Mesenteric fat pad (tissue), 1 donor: Measurements from ENCODE around the gene ABTB1. TPM values are rescaled to one million over a fixed set of nuclear protein-coding genes. Genes with fewer than 3 reads are reported as not detected.

Experiments used
- DNase-seq: peaks from one replicate; pipeline ENCODE4 v3.0.0-alpha.2; 2020; ENCODE audit warnings: low spot score
- total RNA-seq: library from RNA; stranded (reverse); fragmentation: NEBNext Ultra II Directional; extraction: Animal tissue kit (Norgen Biotek cat#: 25700); gene quantifications from one replicate; pipeline ENCODE4 v1.2.1, GENCODE V29; 2021
- donor health status: DM: yes; HTN: yes; CAD: no.

ABTB1 gene
- total RNA-seq, 1 donor from 2014 or later: 34.8 TPM

DNA sequence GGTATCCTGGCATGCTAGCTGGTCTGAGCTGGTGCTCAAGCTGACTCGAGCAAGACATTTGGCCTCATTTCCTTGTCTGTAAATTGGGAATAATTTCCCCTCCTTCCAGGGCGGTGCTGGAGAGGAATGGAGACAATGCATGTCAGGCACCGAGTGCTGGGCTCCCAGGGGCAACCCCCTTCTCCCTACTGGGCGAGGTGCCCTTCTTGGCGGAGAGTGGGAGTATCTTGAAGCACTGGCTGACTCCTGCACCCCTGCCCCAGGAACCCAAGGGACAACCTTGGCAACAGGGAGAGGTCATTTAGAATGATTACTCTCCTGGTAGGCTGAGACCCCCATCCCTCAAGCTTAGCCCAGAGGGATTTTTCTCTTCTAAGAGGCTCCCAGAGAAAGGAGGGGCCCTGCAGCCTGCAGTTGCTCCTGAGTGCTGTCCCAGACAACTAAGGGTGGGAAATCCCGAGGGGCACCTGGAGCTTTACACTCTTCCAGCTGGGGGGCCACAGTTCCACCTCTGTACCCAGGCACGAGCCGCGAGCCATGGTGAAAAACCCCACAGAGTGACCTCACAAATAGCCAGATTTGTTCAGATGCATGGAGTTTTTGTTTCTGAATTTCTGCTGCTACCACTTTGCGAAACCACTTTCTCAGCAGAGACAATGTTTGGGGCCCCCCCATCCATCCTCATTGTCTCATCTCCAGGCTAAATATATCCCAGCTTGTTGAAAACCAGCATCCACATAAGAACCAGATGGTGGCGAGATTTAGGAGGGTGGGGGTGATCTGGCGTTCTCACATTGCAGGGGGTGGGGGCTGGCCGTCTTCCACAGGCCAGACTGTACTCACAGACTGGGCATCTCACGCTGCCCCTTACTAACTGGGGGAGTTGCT lies 44.8 kb downstream of the ABTB1 start:
- DNase-seq: peak; percentile 51

DNA sequence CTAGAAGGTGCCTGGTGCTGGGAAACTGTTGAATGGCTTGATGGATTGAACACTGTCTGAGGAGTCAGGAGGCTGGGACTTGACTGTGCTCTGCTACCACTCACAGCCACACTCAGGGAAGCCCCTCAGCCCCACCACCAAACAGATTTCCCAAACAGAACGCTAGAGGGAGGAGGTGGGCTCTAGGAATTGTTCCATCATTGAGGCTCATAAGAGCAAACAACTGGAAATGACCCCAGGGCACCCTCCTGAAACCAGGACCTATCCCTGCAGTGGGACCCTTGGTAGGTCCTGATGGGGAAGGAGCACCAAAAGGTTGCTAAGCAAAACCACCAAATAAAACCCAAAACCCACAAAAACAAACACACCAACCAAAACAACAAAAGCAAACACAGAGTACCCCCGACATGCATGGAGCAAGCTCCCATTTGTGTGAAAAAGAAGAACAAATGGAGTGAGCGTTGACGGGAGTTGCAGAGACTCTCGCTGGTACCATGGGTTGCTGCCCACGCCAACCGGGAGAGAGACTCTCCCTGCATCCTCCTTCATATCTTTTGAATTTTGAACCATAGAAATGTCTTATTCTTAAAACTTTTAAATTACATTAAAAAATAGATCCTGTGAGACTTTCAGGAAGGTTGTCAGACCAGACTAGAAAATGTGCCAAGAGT lies 45.6 kb downstream of the ABTB1 start:
- DNase-seq: no peak

DNA sequence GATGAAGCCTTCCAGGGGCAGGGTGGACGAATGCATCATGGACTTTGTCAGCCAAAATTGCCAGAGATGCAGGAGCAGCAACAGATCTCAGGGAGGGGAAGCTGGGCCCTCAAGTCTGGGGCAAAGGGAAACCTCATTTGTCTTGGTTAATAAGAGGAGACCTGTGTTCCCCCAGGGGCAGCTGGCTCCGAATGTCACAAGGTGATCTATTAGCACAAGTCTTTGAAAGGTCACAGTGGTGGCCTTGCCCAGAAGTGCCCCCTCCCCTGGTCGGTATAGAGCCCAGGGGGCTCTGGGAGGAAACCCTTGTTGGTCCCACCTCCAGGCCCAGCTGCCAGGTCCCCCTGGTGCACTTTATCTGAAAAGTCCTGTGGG lies 46.2 kb downstream of the ABTB1 start:
- peak; percentile 73 for DNase-seq

DNA sequence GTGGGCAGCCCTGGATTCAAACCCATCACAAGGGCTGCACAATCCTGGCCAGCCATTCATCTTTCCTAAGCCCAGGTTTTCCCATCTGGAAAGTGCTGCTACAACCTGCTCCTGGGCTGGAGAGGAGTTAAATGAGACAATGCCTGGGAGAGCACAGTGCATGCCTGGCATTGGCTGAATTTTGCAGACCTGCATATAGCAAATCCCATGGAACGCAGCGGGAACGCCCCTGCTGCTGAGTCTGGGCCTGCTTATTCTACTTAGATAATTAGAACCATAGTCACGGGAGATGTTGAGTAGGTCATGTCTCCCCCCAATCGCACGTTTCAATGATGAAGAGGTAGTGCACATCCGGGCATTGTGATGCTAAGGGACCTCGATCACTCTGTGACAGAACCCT lies 46.6 kb downstream of the ABTB1 start:
- DNase-seq: peak; percentile 49

DNA sequence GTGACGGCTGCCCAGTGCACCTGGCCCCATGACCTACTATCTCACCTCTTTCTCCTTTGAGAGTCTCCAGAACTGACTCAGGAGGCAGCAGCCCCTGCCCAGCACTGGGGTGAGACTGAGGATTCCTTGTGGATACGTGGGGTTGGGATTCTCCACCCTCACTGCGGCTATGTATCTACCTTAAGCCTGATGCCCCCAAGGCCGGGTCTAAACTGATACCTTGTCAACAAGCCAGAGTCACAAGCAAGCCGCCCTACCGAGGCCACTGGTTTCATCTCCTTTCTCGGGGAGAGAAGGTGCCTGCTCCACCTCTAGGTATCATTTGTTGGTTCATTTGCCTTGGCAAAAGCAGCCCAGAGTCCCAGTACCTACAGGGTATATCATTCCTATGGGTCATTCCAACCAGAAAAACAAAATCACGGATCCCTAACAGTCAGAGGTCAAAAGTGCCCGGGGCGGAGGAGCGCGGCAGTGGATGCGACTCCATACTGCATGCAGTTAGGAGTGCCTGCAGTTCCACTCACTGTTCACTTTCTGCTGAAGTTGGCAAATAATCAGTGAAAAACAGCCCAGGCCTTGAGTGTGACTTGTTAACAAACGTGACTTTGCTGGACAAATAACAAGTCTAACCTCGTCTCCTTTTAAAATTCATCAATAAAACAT lies 47.5 kb downstream of the ABTB1 start:
- peak; percentile 83 for DNase-seq

DNA sequence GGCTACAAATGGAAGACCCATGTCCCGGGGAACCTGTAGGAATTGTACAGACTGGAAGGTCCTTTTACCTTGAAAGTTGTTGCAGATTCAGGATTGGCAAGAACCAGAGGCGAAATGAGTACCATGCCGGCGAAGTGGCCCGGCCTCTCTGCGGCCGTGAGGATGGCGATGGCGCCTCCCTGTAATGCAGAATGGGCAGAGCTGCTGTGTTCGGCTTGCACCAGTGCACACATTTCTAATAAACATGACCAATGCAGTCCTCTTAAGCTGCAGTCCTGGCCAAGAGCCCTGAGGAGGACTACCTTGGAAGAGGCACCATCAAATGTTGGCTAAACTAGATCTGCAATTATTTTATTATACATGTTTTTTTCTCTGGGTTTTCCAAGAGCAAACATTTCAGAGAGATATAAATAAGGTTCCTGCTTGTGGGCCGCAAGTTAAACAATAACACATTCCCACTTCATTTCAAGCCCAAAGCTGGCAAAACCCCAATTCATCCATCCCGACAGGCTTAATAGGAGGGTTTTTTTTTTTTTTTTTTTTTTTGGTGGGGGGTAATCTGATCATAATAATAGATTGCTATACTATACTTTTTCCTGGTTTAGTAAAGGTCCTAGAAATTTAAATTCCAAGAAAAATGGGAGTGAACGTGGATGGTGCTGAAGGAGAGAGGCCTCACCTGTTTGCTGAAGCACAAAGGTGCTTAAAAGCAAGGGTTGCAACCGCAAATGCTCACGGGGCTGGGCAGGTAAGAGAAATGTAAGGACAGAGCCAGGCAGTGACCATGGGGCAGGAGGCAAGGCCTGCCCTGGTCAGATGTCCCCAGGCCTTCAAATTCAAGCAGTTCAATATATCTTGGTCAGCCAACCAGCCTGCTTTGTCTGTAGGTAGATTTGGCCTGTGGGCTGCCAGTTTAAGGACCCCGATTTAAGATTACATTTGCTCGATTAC lies 48.5 kb downstream of the ABTB1 start:
- peak; percentile 81 for DNase-seq

DNA sequence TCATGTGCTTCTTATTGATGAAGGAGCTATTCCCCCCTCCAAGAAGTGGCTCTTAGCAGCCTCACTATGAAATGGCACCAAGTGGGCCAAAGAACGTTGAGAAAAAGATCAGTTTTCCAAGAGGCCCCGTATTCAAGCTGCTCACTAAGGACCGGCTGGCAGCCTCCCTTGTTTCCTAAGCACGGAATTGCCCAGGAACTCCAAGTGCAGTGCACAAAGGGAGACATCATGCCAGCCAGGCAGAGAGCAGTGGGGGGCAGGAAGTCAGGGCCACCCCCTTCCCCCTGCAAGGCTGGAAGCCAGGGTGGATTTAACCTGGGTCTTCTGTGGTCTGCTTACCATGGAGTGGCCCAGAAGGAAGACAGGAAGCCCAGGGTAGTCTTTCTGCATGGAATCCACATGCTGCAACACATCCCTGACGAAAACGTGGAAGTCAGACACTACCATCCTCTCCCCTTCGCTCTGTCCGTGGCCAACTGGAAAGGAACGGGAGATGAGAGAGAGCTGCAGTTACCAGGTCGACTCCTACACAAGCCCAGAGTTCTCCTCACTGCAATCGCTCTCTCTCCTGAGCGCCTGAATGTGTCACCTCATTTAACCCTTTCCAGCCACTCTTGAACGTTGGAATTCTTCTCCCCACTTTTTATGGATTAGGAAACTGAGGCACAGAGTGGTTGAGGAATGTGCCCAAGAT lies 49.5 kb downstream of the ABTB1 start:
- DNase-seq: peak; percentile 74

DNA sequence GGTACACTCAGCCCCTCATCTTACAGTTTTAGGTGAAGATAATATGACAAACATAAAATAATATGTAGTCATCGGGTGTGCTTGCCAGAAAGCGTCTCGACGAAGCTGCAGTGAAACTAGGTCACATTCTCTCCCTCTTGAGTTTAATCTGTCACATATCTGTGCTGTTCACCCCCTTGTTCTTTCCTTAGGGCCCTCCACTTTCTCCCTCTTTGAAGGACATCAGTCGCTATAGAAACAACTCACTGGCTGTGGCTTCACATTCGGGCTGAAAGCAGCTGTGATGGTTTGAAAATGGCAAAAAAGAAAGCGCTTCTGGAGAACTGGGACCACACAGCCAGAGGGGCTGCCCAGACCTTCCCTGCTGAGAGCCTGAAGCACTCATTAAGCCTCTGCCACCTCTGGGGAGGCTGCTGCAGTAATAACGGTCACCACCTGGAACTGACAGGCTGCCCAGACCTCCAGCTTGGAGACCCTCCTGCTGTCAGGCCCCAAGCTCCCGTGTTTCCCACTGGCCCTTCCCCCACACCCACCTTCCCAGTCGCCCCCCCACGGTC lies 50.3 kb downstream of the ABTB1 start:
- peak; percentile 59 for DNase-seq

DNA sequence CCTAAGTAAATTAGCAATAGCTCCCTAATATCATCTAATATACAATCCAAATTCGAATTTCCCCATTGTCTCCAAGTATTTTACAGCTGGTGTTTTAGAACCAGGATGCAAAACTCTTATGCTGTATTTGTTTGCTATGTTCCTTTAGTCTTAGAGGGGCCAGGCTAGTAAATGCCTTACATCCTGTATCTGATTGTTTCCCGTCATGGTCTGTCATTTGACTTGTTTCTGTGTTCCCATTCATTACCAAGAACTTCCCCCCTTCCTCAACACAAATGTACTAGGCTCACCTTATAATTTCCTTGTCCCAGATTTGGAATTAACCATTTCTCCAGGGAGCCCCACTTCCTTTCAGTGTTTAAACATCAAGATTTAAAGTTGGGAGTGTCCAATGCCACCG lies 54.1 kb downstream of the ABTB1 start:
- DNase-seq: no peak

DNA sequence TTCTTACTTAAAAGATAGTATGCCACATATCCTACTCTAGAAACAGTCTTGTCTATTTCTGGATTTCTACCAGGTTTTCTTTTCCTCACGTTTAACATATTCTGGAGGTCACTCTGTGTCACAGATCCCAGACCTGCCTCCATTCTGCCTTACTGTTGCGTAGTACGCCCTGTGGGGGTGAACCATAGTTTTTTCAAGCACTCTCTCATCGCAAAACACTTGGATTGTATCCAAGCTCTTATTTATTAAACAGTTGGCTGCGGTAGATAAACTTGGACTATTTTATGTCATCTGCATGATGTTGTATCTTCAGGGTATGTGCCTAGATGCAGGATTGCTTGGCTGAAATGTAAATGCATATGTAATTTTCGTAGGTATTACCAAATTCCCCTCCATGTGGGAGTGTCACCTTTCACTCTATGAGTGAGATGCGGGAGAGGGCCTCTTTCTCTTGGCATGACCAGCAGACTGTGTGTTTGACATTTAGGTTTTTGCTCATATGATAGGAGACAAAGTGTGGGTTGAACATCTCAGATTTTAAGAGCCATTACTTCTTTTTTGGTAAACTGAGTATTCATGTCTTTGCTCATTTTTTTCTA lies 55.8 kb downstream of the ABTB1 start:
- no peak for DNase-seq

DNA sequence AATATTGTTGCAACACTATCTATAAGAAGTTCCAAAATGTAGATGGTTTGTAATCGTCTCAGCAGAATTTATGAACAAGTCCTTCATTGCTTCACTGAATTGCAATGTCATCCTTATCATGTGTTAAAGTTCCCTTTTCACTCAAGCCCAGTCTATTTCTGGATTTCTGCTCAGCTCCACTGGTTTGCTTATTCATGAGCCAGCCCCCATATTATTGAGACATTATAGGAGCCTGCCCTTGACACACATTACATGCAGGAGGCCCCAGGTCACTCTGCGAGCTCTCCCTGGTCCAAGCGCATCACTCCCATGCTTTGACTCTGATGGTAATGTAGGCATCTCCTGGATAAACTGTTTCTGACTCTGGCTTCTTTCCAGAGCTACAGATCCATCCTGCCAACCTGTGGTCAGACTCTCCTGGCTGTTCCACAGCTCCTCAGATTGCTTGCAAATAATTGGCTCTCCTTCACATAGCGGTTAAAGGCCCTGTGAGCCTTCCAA lies 56.9 kb downstream of the ABTB1 start:
- DNase-seq: no peak

DNA sequence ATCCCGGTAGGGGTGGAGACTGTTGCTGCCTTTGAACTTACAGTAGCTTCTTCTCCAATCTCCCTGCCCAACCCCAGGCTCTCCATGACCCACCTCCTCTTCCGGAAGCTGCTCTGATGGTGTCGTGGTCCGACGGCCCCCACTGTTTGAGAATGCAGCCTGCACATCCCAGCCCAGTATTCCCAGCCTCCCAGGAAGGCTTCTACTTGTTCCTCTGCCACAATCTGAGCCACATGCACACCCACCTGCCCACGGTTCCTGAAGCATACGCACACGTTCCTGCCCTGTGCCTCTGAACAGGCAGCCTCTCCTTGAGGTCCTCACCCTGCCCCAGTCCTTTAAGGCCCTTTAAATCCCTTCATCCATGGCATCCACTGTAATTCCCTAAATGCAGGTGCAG lies 57.4 kb downstream of the ABTB1 start:
- DNase-seq: no peak

Other genes with a start within 250 kb of the ABTB1 start
- gene TPRA1, start 82.2 kb upstream of the ABTB1 start, total RNA-seq: 24.6 TPM
- 2.4 TPM for gene MCM2, start 74.5 kb upstream of the ABTB1 start, total RNA-seq
- 2.5 TPM for gene PODXL2, start 43.8 kb upstream of the ABTB1 start, total RNA-seq
- 301 TPM for gene MGLL, start 149.6 kb downstream of the ABTB1 start, total RNA-seq
- gene KBTBD12, start 242.3 kb downstream of the ABTB1 start, total RNA-seq: 0.10 TPM